NCI-H146 treated with DMSO at 0.1 percent for 48 hours (cell line): Measurements from ENCODE around the gene SLC24A3.

Experiments
- DNase-seq: peaks from one replicate; lab custom pipeline; 2025; ENCODE audit not compliant: unreplicated experiment; lab: John Stamatoyannopoulos, UW

The SLC24A3 gene

DNA sequence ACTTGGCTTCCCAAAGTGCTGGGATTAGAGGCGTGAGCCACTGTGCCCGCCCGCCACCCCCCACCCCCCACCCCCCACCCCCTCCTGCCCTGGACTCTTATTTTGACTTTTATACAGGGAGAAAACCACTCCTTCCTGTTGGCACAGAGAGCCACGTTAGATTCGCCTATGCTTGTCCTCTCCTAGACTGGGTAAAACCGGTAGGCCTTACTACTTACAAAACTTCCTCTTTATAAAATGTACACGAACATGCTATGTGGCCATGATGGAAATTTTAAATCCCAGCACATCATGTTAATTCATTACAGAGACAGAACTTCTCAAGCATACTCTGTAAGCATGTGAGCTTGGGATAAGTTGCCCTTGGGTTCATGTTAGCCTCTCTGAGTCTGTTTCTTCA is 124.2 kb downstream of the SLC24A3 start:
- DNase-seq: no peak

DNA sequence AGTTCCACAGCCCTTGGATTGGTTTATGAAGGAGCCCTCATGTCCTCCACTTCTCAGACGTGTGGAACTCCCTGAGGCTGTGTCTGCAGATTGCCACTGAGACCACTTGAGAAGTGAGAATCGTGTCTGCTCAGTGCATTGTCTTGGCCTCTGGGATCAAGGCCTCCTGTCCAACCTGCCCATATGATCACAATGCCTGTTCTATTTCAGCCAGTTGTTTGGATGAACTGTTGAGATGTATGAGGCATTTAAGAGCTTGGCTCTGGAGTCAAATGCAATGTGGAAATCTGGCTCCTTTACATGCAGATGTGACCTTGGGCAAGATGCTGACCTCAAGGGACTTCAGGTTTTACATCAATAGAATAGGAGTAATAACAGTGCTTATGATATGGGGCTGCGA is 125.9 kb downstream of the SLC24A3 start:
- no peak for DNase-seq

DNA sequence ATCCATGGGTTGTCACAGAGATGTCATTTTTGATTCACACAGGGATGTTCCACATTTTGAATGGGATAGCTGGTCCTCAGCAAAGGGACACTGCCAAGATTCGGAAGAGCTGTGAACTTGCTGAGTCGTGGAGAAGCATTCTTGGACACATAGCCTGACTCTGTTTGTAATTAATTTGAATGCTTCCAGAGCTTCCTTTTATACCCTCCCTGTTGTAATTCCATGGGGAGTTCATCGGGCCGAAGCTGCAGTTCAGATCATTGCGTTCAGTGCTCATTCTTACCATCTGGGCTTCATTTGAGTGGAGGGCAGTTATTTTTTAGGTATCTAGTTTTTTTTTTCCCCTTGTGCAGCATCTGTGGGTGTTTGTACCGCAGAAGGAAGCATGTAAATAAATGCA is 126.5 kb downstream of the SLC24A3 start:
- DNase-seq: no peak

DNA sequence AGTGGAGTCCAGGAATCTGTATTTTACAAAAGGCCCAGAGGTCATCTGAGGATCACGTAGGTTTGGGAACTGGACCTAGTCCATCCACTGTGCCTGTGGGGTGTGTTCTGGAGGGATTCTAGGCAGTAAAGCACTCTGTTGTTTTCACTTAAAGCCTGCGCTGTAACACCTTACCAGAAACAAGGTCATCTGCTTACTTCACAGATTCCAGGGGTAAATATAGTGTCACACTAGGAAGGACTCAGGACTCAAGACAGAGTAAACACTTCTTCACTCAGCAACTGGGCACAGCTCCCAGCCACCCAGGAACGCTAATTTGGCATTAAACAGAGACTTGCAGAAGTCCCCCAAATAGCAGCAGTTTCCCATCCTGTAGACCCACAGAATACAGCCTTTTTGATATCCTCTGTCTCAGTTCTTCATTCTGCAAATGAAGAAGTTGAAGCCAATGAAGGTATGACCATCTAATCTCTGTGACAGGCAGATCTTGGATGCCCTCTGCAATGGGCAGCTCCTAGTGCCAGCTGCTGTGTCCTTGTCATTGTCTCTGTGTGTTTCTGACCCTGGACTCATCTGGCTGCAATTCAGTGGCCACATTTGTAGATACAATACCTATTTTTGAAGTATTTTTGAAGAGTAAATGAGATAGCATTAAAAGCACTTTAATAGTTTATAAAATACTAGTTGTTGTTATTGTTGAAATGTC is 129.1 kb downstream of the SLC24A3 start:
- DNase-seq: no peak

DNA sequence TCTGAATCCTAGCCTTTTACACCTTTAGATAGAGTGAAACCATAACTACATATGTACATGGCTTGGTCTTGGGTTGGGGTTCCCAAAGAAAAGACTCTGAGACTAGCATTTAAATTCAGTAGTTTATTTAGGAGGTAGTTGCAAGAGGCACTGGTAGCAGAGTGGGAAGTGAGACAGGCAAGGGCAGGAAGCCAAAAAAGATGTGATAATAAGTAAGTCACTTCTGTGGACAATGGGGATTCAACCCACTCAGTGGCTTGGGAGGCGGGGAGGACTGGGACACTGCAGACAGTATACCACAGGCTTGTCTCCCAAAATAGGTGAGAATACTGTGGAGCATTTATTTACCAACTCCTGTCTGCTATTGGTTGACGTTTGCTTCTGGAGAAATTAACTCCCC is 131.9 kb downstream of the SLC24A3 start:
- no peak for DNase-seq

DNA sequence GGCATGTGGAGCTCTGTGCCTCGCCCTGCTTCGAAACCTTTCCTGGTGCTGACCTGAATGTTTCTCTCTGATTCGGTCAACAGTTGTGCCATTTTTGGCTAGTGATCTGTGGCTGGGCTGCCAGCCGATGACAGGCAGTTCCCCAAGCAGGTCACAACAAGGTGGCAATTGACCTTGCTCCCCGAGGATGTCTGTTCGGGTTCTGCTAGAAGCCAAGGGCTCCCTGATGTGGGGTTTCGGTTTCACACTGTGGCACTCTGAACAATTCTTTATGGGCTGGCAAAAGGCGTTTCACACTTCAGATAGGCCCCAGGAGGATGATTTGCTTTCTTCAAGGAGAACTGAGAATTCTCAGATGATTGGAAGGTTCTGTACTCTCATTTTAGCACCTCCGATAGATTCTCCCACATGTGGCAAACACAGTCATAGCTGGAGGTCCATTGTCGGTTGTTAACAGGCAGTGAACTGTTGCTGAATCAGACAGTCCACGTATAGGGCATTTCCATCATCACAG is 135.6 kb downstream of the SLC24A3 start:
- no peak for DNase-seq

DNA sequence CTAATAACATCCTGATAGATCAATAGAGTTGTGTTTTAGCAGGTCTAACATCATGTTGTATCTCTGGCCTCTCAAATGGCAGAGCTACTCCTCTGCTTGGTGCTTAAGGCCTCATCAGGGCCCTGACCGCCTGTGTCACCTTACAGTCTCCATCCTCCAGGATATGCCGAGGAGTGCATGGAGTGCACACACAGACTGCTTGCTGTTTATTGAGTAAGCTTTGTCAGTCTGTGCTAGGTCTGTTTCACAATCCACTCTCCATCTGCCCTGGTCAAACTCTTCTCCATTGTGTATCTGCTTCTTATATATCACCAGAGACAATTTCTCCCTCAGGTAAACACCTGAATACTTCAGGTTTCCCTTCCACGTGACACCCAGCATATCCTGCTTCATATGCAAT is 136.1 kb downstream of the SLC24A3 start:
- DNase-seq: no peak

DNA sequence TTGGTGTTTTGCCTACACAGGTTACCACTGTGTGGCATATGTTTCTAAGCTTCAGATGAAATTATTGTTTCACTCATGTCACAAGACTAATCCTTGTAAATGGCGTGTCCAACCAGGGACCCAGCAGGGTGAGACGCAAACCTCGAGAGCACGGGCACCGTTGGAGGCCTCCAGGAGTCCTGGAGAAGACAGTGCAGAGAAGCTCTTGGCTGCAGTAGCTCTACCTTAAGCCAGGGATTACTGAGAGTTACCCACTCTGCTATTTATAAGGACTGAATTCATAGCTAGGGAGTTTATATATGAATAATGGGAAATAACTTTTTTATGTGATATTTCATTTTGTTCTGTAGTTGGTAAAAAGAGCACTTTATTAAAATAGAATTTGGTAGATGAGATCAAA is 137.4 kb downstream of the SLC24A3 start:
- DNase-seq: no peak

DNA sequence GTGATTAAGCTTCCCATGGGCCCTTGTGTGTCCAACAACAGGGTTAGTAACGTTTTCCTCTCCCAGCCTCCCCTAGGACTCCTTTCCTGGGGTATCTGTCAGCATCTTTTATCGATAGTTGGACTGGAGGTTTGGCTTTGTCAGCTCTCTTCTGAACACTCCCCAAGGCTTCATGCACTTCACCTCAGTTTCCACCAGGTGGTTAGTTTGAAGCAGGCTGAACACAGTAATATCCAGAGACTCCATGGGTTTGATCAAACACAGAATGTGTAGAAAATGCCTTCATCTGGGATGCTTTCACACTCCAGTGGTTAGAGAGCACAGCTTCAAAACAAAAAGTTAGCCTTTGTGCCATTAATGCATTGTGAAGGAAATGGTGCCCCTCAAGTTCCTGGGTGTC is 139.1 kb downstream of the SLC24A3 start:
- no peak for DNase-seq

DNA sequence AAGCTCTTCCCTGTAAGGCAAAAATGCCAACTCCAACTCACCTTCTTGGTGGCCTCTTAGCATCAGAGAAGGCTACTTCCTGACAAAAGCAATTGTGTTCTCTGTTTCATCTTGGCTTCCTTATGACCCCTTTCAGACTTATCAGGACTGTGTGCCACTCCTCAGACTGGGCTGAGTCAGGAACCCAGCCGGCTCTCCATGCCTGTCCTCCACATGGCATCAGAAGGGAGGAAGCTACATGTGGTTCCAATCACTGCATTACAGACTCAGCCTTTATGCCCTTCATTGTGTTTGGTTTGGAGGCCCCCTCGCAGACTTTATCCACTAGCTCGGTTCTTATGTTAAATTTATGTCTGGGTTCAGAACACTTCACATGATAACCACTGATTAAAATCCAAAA is 142.5 kb downstream of the SLC24A3 start:
- DNase-seq: no peak

DNA sequence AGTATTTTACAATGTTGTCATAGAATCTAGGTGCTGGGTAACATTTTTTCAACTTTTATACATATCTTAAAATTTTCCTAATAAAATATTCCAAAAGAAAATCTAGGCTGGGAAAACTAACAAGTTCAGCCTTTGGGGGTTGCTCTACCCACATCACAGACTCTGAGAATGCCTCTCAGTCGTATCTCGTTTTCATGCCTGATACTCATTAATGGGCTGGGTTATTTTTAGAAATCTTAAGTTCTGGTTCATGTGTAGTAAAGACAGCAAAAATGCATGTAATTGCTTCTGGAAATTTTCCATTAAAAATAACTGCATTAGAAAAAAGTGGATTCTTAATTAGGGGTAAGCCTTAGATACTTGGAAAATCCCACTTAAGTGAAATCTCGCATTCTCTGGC is 149.3 kb downstream of the SLC24A3 start:
- DNase-seq: no peak

DNA sequence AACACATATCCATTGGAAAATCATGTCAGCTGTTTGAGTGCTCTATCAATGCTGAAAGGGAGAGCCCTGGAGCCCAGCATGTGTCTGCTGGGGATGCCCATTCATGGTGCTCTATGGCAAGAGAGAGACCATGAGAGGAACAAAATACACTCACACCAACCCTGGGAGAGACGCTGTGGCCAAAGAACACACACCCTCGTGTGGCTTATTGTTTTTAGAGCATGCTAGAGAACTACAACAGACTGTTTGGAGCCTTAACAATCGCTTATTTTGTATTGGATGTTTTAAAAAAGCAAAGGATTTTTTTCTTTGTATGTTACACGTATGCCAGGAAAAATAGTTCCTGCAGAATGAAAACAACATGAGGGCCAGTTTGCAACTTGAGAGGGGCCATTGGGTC is 151.0 kb downstream of the SLC24A3 start:
- DNase-seq: no peak

DNA sequence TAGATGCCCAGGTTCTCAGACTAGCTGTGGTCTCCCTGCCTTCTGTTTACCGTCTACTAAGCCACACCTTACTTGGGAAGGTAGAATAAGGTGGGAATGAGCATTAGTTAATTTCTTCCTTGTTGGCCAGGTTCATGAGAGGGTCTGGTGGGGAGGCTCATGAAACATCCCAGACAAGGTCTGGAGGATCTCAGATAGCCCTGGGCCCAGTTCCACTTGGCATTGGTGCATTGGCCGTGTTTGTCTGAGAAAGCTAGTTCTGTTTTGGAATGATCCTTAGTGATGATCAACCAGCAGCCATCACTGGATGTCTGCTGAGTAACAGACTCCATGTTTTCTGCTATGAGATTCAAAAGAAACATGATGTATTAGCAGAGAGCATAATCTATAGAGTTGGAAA is 155.1 kb downstream of the SLC24A3 start:
- DNase-seq: no peak

DNA sequence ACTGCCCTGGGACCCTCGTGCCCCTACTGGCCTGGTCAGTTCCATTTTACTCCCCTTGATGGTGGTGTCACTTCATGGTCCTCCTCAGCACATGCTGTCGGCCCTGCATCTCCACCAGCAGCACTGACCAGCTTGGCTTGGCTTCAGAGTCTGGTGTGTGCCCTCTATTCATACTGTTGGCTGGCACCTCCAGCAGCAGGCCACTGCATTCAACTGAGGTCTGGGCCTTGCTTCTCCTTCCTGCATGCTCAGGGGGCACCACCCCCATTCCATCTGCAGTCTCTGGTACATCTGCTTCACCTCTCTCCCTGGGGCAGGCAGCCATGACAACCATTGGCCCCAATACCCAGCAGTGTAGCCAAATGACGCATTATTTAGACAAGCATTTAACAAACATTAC is 155.9 kb downstream of the SLC24A3 start:
- DNase-seq: no peak

DNA sequence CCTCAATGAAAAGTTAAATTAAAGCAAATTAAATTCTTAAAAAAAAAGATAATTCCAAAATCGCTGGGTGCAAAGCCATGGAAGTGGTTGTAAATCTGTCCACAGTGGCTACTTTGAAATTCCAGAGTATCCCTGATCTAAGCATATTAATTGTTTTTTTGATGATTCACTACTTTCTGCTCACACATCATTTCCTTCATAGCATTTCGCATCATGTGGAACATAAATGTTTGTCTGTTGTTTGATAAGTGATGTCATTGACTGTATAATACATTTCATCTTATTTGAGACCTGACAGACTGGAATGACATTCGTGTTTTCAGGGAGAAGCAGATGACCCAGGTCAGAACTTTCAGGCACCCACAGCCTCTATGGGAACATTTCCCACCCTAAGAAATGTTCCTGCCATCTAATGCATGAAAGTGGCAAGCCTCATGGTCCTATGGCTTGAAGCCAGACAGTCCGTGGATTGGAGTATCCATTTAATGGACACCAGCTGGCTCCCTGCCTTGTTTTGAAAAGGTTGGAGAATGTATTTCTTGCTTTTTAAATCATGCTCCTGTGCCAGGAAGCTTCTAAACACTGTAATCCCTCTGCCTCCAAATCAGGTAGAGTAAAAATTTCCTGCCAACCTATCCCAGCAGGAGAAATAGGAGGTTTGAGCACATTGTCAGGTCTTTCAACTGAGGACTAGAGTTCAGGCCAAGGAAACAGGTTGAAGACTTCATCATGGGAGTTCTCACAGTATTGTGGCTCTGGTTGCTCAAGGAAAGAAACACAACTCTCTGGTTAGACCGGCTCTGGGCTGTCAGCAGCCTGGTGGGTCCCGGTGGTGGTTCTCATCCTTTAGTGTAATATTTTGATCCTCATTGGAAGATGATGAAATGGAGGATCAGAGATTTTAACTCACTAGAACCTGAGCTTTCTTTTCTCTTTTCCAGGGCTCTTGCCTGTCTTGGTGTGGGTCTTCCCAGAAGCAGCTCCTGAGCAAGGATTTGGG is 157.9 kb downstream of the SLC24A3 start:
- DNase-seq: no peak

DNA sequence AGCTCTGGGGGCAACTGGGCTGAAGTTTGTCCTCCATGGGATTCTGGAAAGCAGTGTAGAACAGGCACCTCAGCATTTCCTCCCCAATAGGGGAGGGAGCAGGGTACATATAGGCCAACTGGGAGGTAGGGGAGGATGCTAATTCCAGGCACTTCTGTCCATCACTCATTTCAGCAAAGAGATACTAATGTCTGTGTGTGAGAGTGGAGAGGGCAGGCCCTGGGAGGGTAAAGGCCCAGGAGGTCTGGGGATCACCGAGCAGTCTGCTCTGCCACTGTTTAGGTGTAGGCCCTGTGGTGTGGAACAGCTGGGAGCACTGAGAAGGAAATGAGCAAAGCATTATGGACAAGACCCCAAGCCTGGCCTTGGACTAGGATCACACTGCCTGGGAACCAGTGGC is 158.7 kb downstream of the SLC24A3 start:
- no peak for DNase-seq

DNA sequence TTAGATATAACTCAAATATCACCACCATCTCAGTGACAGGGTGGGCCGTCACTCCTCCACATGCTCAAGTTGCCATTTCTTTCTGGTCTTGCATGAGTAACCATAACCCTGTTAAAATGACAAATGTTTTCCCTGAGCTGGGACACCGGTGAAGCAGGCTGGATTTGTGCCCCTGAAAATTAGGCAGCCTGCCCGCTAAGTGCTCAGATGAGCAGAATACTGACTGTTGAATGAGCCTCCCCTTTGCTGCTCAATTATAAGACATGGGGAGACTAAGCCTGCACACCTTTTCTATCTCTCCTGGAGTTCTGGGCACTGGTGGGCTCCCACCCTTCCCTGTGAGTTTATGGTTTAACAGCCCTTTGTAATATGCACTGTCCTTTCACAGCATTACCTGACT is 161.8 kb downstream of the SLC24A3 start:
- no peak for DNase-seq

DNA sequence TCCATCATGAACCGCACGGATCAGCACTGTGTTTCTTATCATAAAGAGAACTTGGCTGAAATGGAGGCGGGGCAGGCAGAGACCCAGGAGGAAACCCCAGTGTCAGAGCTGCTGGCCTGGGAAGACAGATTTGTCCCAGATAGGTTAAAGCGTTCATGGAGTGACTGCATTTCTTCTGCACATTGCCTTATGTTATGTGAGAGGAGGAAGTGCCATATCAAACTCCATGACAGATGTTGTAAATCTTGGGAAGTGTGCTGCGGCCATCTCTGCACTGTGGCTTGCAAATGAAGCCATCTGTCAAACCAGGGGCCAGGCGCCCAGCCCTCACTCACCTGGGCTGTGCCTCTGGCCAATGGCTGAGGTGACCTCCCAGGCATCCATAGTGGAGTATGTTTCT is 163.0 kb downstream of the SLC24A3 start:
- DNase-seq: no peak

DNA sequence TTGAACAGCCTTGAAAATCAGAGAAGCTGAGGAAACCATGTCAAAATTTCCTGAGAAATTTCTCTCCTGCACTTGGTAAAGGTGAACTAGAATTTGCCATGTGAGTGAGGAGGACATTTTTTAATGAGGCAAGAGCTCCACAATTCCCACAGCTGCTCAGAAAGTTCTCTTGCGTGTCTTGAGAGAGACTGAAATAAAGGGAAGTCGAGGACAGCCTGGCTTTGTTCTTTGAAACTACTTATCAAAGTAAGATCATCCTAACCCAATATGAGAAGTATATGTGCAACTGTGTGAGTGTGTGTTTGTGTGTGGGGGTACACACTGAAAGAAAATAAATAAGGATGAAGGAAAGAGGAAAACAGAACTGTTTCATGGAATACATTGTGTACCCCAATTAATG is 163.4 kb downstream of the SLC24A3 start:
- DNase-seq: no peak

DNA sequence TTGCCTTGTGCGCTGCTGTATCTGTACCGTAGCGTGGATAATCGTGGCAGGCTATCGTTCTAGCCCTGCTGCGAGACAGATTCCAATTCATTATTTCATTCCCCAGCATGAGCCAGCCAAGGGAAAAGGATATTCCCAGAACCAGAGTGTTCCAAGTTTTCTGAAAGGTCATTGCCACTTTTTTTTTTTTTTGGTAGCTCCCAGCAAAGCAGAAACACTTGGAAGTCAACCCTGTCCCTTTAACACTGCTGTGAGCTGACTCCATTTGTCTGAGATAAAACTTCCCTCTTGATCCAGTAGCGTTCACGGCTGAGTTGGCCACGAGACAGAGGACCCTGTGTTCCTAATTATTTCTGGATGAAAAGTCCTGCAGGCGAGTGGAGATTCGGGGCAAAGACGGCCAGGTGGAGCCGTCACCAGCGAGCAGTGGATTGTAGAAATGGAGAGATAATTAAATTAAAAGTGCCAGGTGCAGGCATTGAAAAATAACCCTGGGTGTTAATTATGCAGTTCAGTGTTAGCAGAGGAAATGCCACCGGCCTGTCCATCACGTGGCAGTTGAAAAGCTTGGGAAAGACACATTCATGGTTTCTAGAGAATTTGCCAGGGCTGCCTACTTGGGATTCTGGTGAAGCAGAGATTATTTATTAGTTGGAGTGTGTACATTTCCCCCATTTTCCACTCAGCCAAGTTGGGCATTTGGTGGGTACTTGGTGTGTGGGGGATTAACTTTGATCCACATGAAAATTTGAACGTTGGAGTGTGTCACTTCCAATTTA is 164.2 kb downstream of the SLC24A3 start:
- no peak for DNase-seq

DNA sequence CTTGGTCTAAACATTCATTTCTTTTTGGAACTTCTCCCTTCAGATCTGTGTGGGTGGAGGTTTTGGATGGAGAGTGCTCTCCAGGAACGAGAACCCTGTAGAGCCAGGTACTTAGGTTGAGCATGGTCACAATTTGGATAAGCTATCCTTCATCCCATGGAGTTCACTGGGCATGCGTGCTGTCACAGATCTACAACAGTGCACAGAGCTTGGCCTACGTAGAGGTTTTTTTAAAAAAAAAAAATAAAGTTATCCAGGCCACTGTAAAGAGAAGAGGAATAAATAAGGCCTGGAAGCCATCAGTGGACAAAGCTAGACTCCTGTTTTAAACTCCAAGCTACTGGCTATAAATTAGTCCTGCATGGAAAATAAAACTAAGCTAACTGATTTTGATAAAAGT is 165.6 kb downstream of the SLC24A3 start:
- no peak for DNase-seq
